Measurements from ENCODE around the gene HMGCR.

The HMGCR gene

DNA sequence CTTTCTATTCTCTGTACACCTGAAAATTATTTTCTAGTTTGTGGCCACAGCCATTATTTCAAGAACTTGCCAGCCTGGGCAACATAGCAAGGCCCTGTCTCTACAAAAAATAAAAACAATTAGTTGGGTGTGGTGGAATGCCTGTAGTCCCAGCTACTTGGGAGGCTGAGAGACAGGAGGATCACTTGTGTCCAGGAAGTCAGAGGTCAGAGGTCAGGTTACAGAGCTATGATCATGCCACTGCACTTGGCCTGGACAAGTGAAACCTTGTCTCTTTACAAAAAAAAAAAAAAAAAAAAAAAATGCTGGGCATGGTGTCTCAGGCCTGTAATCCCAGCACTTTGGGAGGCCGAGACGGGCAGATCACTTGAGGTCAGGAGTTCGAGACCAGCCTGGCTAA, 58.3 kb downstream of the HMGCR start:
- Histone ChIP-seq H3K9ac (ENCODE audit: low read depth, low read length, poor library complexity, severe bottlenecking) (no peak overlapping the region), H4K20me1 (ENCODE audit: insufficient read depth, low read length, poor library complexity, severe bottlenecking) (no peaks in the 10 kb centered on the region), H3K36me3 (ENCODE audit: insufficient read depth, low read length) (peaks cover 17% of the 10 kb centered on the region; the same call in 1 of the 2 replicates), H3K4me3 (ENCODE audit: low read length, poor library complexity, severe bottlenecking) (no peak overlapping the region), H3K9me2 (replicated peaks; ENCODE audit: low read depth, low read length) (no peaks in the 10 kb centered on the region), H3K9me3 (ENCODE audit: insufficient read depth, low read depth, low read length) (no peaks in the 10 kb centered on the region), H3K27me3 (ENCODE audit: insufficient read depth, low read length, poor library complexity, severe bottlenecking) (no peaks in the 10 kb centered on the region), H3F3A (ENCODE audit: low read depth) (no peaks in the 10 kb centered on the region), H3K79me2 (ENCODE audit: insufficient read depth, low read length) (no peaks in the 10 kb centered on the region), H2AFZ (ENCODE audit: low read length) (no peak overlapping the region), H3K4me1 (ENCODE audit: insufficient read depth, low read length, poor library complexity, severe bottlenecking) (no peaks in the 10 kb centered on the region), H3K4me2 (ENCODE audit: low read depth, low read length, poor library complexity, severe bottlenecking) (no peak overlapping the region)
- TF ChIP-seq EZH2phosphoT487 (IDR thresholded peaks at IDR 0.05; ENCODE audit: borderline replicate concordance) (no peak), CTCF (conservative IDR thresholded peaks at IDR 0.05; ENCODE audit: low read length) (no peak)

GRCh38 chr5:75405296-75405695, 68.3 kb downstream of the HMGCR start:
- H3K4me3 ChIP-seq (ENCODE audit: low read length, poor library complexity, severe bottlenecking) = no peak overlapping the region
- H3K4me2 ChIP-seq (ENCODE audit: low read depth, low read length, poor library complexity, severe bottlenecking) = no peak overlapping the region
- H3K36me3 ChIP-seq (ENCODE audit: insufficient read depth, low read length) = peaks cover 45% of the 10 kb centered on the region; the same call in 1 of the 2 replicates
- H3K9me3 ChIP-seq (ENCODE audit: insufficient read depth, low read depth, low read length) = no peaks in the 10 kb centered on the region
- H3K9me2 ChIP-seq (replicated peaks; ENCODE audit: low read depth, low read length) = no peaks in the 10 kb centered on the region
- H3K27me3 ChIP-seq (ENCODE audit: insufficient read depth, low read length, poor library complexity, severe bottlenecking) = no peaks in the 10 kb centered on the region
- H3K4me1 ChIP-seq (ENCODE audit: insufficient read depth, low read length, poor library complexity, severe bottlenecking) = no peaks in the 10 kb centered on the region
- no peak overlapping the region for H2AFZ ChIP-seq (ENCODE audit: low read length)
- H4K20me1 ChIP-seq (ENCODE audit: insufficient read depth, low read length, poor library complexity, severe bottlenecking) = no peaks in the 10 kb centered on the region
- no peaks in the 10 kb centered on the region for H3F3A ChIP-seq (ENCODE audit: low read depth)
- H3K9ac ChIP-seq (ENCODE audit: low read depth, low read length, poor library complexity, severe bottlenecking) = no peak overlapping the region
- H3K79me2 ChIP-seq (ENCODE audit: insufficient read depth, low read length) = no peaks in the 10 kb centered on the region
- TF ChIP-seq EZH2phosphoT487 (IDR thresholded peaks at IDR 0.05; ENCODE audit: borderline replicate concordance) (no peak), CTCF (conservative IDR thresholded peaks at IDR 0.05; ENCODE audit: low read length) (no peak)

Data from Loucy (cell line).